SKM-1 treated with dmso at 0.1 percent for 144 hours (cell line): ENCODE data around the gene FGD6.

ENCODE experiments used
- DNase-seq: peaks from one replicate; lab custom pipeline; 2025; ENCODE audit not compliant: unreplicated experiment; lab: John Stamatoyannopoulos, UW

FGD6 gene

GRCh38 chr12:95034750-95035149 is 182.5 kb downstream of the FGD6 start:
- DNase-seq, result no peak
